SK-N-SH (cell line): ENCODE data around the gene ALOXE3. TPM values are rescaled to one million over a fixed set of nuclear protein-coding genes. Genes with fewer than 3 reads are reported as not detected.

Experiments
- CTCF ChIA-PET: fragments of 300-600, 350-600 bp; formaldehyde crosslinking; extraction: SDS; loops from one replicate; lab custom pipeline; 2021; lab: Yijun Ruan, JAX
- POLR2A ChIA-PET: fragments of 350-600 bp; sonication (Branson Sonifier 250); formaldehyde crosslinking; extraction: SDS; loops from one replicate; lab custom pipeline; 2020; ENCODE audit warnings: antibody characterized with exemption, inconsistent platforms; lab: Yijun Ruan, JAX
- DNase-seq: peaks from one replicate; pipeline ENCODE4 v3.0.0; 2012
- H2AFZ ChIP-seq: fragments of 200-600 bp; sonication (generic); 2 replicates; pipeline ENCODE4 v1.8.1; 2016; ENCODE audit warnings: antibody characterized with exemption, mild to moderate bottlenecking, low read depth
- H3F3A ChIP-seq: fragments of 200-600 bp; sonication (generic); replicated peaks from 2 replicates; pipeline ENCODE3; 2016; ENCODE audit warnings: antibody characterized with exemption, mild to moderate bottlenecking; ENCODE audit not compliant: insufficient read depth
- H3K27ac ChIP-seq, 2 experiments: fragments of 200-500 bp in 1 of 2; fragments of 200-600 bp in 1 of 2; sonication (Bioruptor generic) in 1 of 2; sonication (generic), shearing (Covaris generic) in 1 of 2; 2 replicates each; pipeline versions ENCODE4 v1.5.1 to v1.6.1; 2014 to 2016; ENCODE audit warnings: low read depth in 2 of 2, inconsistent platforms in 1 of 2, low read length in 1 of 2, mild to moderate bottlenecking in 1 of 2, mixed read lengths in 1 of 2
- H3K27me3 ChIP-seq: fragments of 200-600 bp; sonication (generic), shearing (Covaris generic); 2 replicates; pipeline ENCODE4 v1.6.1; 2016; ENCODE audit warnings: mixed run types; ENCODE audit not compliant: insufficient read depth
- H3K36me3 ChIP-seq, 2 experiments: fragments of 200-500 bp in 1 of 2; fragments of 200-600 bp in 1 of 2; sonication (Bioruptor generic) in 1 of 2; sonication (generic) in 1 of 2; replicated peaks in 1 of 2; 2 replicates each; pipeline versions ENCODE3 to v1.5.1; 2014 to 2016; ENCODE audit warnings: low read length in 1 of 2, mild to moderate bottlenecking in 1 of 2; ENCODE audit not compliant: insufficient read depth in 2 of 2, control insufficient read depth in 1 of 2
- H3K4me1 ChIP-seq, 2 experiments: fragments of 200-500 bp in 1 of 2; fragments of 200-600 bp in 1 of 2; sonication (Bioruptor generic) in 1 of 2; sonication (generic), shearing (Covaris generic) in 1 of 2; 2 replicates each; pipeline versions ENCODE4 v1.5.1 to v1.6.1; 2014 to 2016; ENCODE audit warnings: low read depth in 1 of 2, low read length in 1 of 2, mixed run types in 1 of 2; ENCODE audit not compliant: insufficient read depth in 2 of 2, control insufficient read depth in 1 of 2
- H3K4me2 ChIP-seq: fragments of 200-600 bp; sonication (generic), shearing (Covaris generic); 2 replicates; pipeline ENCODE4 v1.6.1; 2017; ENCODE audit warnings: mixed run types
- H3K4me3 ChIP-seq, 2 experiments: fragments of 200-500 bp in 1 of 2; fragments of 200-600 bp in 1 of 2; sonication (Bioruptor generic) in 1 of 2; sonication (generic), shearing (Covaris generic) in 1 of 2; 2 replicates each; pipeline versions ENCODE4 v1.5.1 to v1.8.1; 2014 to 2016; ENCODE audit warnings: low read depth in 2 of 2, inconsistent platforms in 1 of 2, low read length in 1 of 2, mild to moderate bottlenecking in 1 of 2, mixed read lengths in 1 of 2, moderate library complexity in 1 of 2
- H3K79me2 ChIP-seq: fragments of 200-600 bp; sonication (generic); 2 replicates; pipeline ENCODE4 v1.8.1; 2017; ENCODE audit warnings: mild to moderate bottlenecking; ENCODE audit not compliant: insufficient read depth
- H3K9ac ChIP-seq: fragments of 200-600 bp; sonication (generic); 2 replicates; pipeline ENCODE4 v1.6.1; 2017; ENCODE audit warnings: mixed run types
- H3K9me2 ChIP-seq: fragments of 200-600 bp; sonication (generic); 2 replicates; pipeline ENCODE4 v1.6.1; 2017; ENCODE audit warnings: mixed run types
- H3K9me3 ChIP-seq: fragments of 200-600 bp; sonication (generic); 2 replicates; pipeline ENCODE4 v1.6.1; 2017; ENCODE audit warnings: mixed run types, mild to moderate bottlenecking, moderate library complexity
- H4K20me1 ChIP-seq: fragments of 200-600 bp; sonication (generic); 2 replicates; pipeline ENCODE4 v1.6.1; 2017; ENCODE audit warnings: mild to moderate bottlenecking, mixed run types; ENCODE audit not compliant: insufficient read depth
- ELF1 ChIP-seq: IDR thresholded peaks from 2 replicates; pipeline ENCODE4 v1.4.0; 2012
- FOXJ3 ChIP-seq: sonication (generic); formaldehyde crosslinking; IDR thresholded peaks from 2 replicates; pipeline ENCODE4 v1.5.1; 2020; ENCODE audit warnings: mild to moderate bottlenecking, missing genetic modification reagents
- NFIC ChIP-seq: IDR thresholded peaks from 2 replicates; pipeline ENCODE4 v1.4.0; 2012; ENCODE audit warnings: borderline replicate concordance
- NRF1 ChIP-seq: IDR thresholded peaks from 2 replicates; pipeline ENCODE4 v1.6.1; 2012; ENCODE audit warnings: low read depth, mild to moderate bottlenecking, low read length
- PBX3 ChIP-seq: IDR thresholded peaks from 2 replicates; pipeline ENCODE4; 2012
- RFX5 ChIP-seq: IDR thresholded peaks from 2 replicates; pipeline ENCODE4 v1.6.1; 2012; ENCODE audit warnings: mild to moderate bottlenecking, improper control_type of control experiment, low read length
- RXRA ChIP-seq: IDR thresholded peaks from 2 replicates; pipeline ENCODE4 v1.4.0; 2012; ENCODE audit warnings: low read depth, mild to moderate bottlenecking, borderline replicate concordance
- SIN3A ChIP-seq: IDR thresholded peaks from 2 replicates; pipeline ENCODE4 v1.6.1; 2012; ENCODE audit warnings: low read depth, mild to moderate bottlenecking, low read length, moderate library complexity, borderline replicate concordance
- TAF1 ChIP-seq: IDR thresholded peaks from 2 replicates; pipeline ENCODE4 v1.6.1; 2012; ENCODE audit warnings: low read depth, mild to moderate bottlenecking, low read length, moderate library complexity, borderline replicate concordance
- TCF12 ChIP-seq: IDR thresholded peaks from 2 replicates; pipeline ENCODE4 v1.4.0; 2012
- TEAD4 ChIP-seq: IDR thresholded peaks from 2 replicates; pipeline ENCODE4 v1.4.0; 2012; ENCODE audit warnings: mild to moderate bottlenecking, borderline replicate concordance; ENCODE audit not compliant: insufficient read depth
- WGBS: methylation state at CpG from one replicate; pipeline ENCODE4 v1.1.6; 2017; ENCODE audit warnings: low lambda C conversion rate; 5-methylcytosine and 5-hydroxymethylcytosine counted together
- polyA plus RNA-seq, 3 experiments: library from polyadenylated mRNA; depleted of rRNA; stranded (reverse); fragments of >200 nt; gene quantifications; 2 replicates each; pipeline ENCODE4 v1.2.3, GENCODE V29; 2012
- TF ChIP-seq, protein P1 (sequence below): fragments of 200-600 bp; sonication (generic); IDR thresholded peaks from 2 replicates; pipeline ENCODE4 v1.6.1; 2017; ENCODE audit warnings: antibody characterized with exemption, mild to moderate bottlenecking, moderate library complexity
- TF ChIP-seq, protein P2 (sequence below): IDR thresholded peaks from 2 replicates; pipeline ENCODE4 v1.4.0; 2012; ENCODE audit warnings: low read depth, borderline replicate concordance

Gene ALOXE3
- polyA plus RNA-seq, 1 of the 3 experiments (the other 2 are of a cell fraction): 0.46 TPM

DNA sequence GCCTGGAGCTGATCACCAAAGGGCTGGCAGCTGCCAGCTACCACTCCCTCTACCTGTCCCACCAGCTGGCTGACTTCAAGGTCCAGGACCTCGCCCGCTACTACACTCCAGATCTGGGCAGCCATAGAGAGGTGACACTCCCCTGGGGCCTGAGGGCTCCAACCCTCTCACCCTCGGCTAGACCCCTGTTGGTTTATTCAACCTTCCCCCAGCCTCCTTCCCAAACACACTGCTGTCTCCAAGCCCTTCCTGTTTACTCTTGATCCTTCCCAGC is 48.8 kb downstream of the ALOXE3 start (continued):
- no peak for TF ChIP-seq NFIC
- no peak for TF ChIP-seq RXRA

DNA sequence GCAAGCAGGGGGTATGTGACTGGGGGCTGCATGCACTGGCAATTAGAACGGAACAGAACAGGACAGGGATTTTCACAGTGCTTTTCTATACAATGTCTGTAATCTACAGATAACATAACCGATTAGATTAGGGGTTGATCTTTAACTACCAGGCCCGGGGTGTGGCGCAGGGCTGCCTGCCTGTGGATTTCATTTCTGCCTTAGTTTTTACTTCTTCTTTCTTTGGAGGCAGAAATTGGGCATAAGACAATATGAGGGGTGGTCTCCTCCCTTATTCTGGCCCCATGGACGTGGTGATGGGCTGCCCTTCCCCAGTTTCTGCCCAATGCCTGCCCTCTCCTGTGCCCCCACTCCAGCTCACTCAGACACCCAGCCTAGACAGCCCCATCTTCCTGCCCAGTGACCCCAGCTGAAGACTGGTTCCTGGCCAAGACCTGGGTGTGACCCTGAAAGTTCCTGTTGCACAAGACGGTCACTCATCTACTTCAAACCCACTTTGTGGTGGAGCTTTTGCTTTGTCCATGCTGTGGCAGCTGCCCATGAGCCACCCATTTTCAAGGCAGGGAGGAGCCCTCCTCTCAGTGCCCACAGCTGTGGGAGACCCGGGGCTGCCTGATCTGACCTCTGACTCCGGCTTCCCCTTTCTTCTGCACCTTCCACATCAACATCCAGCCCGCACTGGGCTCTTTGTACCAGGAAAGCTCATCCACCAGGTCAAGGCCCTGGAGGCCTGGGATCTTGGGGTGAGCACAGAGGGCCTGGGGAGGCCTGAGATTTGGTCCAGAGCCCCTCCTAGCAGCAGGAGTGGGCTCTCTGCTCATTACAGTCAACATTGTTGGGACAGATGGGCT is 49.4 kb downstream of the ALOXE3 start:
- H3K27me3 ChIP-seq: peaks cover 76% of the 10 kb centered on the region
- WGBS: 49% methylated on average over 9 of the region's 9 CpGs
- H3K4me3 ChIP-seq: no peak overlapping the region
- no peak overlapping the region for H3K9ac ChIP-seq
- H3K4me2 ChIP-seq: no peak overlapping the region
- POLR2A ChIA-PET: interaction anchor here (0.6 kb wide), 1 partner anchor 485 kb away, joined by 3 read pairs; no protein-coding TSS in a partner anchor
- H3K79me2 ChIP-seq: no peaks in the 10 kb centered on the region
- H3K36me3 ChIP-seq: no peaks in the 10 kb centered on the region
- DNase-seq: no peak
- no peak overlapping the region for H3K27ac ChIP-seq
- H4K20me1 ChIP-seq: no peaks in the 10 kb centered on the region
- H3F3A ChIP-seq: no peaks in the 10 kb centered on the region
- peaks cover 0 to 8% of the 10 kb centered on the region in 2 experiments; a peak in 1 of 4 replicates for H3K4me1 ChIP-seq
- H3K9me2 ChIP-seq: no peaks in the 10 kb centered on the region
- no peak overlapping the region for H2AFZ ChIP-seq
- CTCF ChIA-PET: interaction anchor here (1.2 to 20.8 kb wide), 9 partner anchors 10 to 153 kb away, joined by 3 to 390 read pairs (median 20); partner anchors contain the start of genes ALOX12B, ALOXE3 and RNF227
- TF ChIP-seq, protein P1, sequence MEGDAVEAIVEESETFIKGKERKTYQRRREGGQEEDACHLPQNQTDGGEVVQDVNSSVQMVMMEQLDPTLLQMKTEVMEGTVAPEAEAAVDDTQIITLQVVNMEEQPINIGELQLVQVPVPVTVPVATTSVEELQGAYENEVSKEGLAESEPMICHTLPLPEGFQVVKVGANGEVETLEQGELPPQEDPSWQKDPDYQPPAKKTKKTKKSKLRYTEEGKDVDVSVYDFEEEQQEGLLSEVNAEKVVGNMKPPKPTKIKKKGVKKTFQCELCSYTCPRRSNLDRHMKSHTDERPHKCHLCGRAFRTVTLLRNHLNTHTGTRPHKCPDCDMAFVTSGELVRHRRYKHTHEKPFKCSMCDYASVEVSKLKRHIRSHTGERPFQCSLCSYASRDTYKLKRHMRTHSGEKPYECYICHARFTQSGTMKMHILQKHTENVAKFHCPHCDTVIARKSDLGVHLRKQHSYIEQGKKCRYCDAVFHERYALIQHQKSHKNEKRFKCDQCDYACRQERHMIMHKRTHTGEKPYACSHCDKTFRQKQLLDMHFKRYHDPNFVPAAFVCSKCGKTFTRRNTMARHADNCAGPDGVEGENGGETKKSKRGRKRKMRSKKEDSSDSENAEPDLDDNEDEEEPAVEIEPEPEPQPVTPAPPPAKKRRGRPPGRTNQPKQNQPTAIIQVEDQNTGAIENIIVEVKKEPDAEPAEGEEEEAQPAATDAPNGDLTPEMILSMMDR: no peak
- TF ChIP-seq RFX5 (no peak), PBX3 (no peak), NRF1 (no peak), SIN3A (no peak), FOXJ3 (no peak), TEAD4 (no peak), TCF12 (no peak), TAF1 (no peak), ELF1 (no peak)
- TF ChIP-seq, protein P2, sequence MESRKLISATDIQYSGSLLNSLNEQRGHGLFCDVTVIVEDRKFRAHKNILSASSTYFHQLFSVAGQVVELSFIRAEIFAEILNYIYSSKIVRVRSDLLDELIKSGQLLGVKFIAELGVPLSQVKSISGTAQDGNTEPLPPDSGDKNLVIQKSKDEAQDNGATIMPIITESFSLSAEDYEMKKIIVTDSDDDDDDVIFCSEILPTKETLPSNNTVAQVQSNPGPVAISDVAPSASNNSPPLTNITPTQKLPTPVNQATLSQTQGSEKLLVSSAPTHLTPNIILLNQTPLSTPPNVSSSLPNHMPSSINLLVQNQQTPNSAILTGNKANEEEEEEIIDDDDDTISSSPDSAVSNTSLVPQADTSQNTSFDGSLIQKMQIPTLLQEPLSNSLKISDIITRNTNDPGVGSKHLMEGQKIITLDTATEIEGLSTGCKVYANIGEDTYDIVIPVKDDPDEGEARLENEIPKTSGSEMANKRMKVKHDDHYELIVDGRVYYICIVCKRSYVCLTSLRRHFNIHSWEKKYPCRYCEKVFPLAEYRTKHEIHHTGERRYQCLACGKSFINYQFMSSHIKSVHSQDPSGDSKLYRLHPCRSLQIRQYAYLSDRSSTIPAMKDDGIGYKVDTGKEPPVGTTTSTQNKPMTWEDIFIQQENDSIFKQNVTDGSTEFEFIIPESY: no peak
- H3K9me3 ChIP-seq: no peaks in the 10 kb centered on the region
